Measurements from ENCODE around the gene KRT27.

Gene KRT27

DNA sequence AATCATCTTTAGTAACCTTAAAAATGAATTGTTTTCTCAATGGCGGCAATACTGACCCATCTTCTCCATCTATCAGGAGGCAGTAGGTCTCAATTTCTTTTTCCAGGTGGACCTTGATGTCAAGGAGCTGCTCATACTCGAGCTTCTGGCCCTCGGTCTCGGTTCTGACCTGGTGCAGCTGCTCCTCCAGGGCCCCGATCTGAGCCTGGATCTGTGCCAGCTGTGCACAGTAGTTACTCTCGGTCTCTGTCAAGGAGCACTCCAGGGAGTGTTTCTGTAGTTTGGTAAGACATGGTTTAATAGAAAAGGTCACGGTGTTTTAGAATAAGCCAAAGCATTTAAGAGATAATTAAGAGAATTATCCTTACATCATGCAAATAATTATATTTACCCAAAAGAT is 4.9 kb downstream of the KRT27 start (continued):
- TF ChIP-seq ZNF565 (CRISPR knock-in tag; conservative IDR thresholded peaks at IDR 0.05; ENCODE audit: low read depth) (no peak), TOX (CRISPR knock-in tag; IDR thresholded peaks at IDR 0.05; ENCODE audit: borderline replicate concordance) (no peak)

DNA sequence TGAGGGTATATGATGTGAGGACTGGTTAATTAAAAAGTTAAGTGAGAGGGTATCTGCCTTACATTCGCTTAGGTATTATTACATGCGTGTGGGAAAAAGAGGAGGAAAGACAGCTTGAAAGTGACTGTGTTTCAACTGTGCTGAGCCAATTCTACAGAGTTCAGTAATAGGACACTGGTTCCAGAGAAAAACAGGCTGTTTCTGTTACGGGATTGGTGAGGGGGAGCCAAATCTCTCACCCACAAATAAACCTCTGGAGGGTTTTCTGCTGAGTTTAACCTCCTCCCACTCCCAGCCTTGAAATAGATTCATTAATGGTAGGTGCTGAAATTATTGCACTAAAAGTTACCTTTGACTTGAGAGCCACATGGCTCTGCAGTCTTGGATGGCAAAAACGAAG is 6.4 kb downstream of the KRT27 start:
- no peak for ATAC-seq
- no peak for TF ChIP-seq ISL1 (CRISPR knock-in tag; IDR thresholded peaks at IDR 0.05)
- TF ChIP-seq, protein P1, sequence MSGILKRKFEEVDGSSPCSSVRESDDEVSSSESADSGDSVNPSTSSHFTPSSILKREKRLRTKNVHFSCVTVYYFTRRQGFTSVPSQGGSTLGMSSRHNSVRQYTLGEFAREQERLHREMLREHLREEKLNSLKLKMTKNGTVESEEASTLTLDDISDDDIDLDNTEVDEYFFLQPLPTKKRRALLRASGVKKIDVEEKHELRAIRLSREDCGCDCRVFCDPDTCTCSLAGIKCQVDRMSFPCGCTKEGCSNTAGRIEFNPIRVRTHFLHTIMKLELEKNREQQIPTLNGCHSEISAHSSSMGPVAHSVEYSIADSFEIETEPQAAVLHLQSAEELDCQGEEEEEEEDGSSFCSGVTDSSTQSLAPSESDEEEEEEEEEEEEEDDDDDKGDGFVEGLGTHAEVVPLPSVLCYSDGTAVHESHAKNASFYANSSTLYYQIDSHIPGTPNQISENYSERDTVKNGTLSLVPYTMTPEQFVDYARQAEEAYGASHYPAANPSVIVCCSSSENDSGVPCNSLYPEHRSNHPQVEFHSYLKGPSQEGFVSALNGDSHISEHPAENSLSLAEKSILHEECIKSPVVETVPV (CRISPR knock-in tag; IDR thresholded peaks at IDR 0.05): no peak
- no peak for TF ChIP-seq OSR1 (CRISPR knock-in tag; IDR thresholded peaks at IDR 0.05)

DNA sequence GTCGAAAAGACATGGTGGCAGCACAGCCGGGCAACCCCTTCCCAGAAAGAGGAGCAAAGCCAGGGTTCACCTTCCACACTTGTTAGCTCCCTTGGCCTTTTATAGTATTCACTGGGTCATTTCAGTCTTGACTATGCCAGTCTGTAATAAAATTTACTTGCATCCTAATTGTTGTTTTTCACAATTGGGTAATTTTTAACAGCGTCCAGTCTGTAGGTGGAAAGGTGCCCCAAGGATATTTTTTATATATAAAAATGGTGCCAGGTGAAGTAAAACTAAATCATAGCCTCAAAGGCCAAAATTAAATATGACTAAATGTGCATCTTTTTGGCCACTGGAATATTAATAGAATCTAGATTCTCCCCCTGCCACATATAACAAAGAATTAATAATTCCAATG is 10.2 kb downstream of the KRT27 start, which contains the start of gene KRT26:
KRT26 (minus strand) TSS at position 101 of the 400 bp plus-strand sequence; CDS start at position 13, 88 bp downstream.
- TF ChIP-seq ZNF70 (CRISPR knock-in tag; IDR thresholded peaks at IDR 0.05) (no peak), ZNF565 (CRISPR knock-in tag; conservative IDR thresholded peaks at IDR 0.05; ENCODE audit: low read depth) (no peak)
- TF ChIP-seq, protein P2, sequence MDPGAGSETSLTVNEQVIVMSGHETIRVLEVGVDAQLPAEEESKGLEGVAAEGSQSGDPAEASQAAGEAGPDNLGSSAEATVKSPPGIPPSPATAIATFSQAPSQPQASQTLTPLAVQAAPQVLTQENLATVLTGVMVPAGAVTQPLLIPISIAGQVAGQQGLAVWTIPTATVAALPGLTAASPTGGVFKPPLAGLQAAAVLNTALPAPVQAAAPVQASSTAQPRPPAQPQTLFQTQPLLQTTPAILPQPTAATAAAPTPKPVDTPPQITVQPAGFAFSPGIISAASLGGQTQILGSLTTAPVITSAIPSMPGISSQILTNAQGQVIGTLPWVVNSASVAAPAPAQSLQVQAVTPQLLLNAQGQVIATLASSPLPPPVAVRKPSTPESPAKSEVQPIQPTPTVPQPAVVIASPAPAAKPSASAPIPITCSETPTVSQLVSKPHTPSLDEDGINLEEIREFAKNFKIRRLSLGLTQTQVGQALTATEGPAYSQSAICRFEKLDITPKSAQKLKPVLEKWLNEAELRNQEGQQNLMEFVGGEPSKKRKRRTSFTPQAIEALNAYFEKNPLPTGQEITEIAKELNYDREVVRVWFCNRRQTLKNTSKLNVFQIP (CRISPR knock-in tag; IDR thresholded peaks at IDR 0.05; ENCODE audit: borderline replicate concordance, low read depth): no peak
- ATAC-seq: no peak

DNA sequence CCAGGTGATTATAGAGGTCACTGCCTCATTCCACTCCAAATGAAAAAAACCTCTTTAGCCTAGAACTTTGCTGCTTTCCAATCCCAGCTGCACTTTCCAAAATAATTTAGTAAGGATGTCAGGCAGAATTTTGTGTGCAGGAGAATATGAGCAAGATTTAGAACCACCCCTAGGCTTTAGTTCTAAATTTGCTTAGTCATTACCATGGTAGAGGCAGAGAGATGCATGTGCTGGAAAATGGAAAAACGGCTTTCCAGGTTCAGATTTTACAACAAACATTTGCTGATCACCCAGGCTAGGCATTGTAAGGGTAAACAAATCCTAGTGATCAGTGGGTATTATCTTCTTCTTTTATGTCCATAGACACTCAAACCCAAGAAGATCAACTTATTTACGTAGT is 16.7 kb downstream of the KRT27 start:
- ATAC-seq: no peak
- TF ChIP-seq CSDC2 (CRISPR knock-in tag; IDR thresholded peaks at IDR 0.05) (no peak), BACH2 (CRISPR knock-in tag; IDR thresholded peaks at IDR 0.05; ENCODE audit: borderline replicate concordance) (no peak), GLIS3 (CRISPR knock-in tag; IDR thresholded peaks at IDR 0.05) (no peak), ZFP30 (CRISPR knock-in tag; IDR thresholded peaks at IDR 0.05) (no peak), ZNF8 (CRISPR knock-in tag; IDR thresholded peaks at IDR 0.05) (no peak), SNAI2 (CRISPR knock-in tag; IDR thresholded peaks at IDR 0.05) (no peak), OSR1 (CRISPR knock-in tag; IDR thresholded peaks at IDR 0.05) (no peak), RARB (CRISPR knock-in tag; IDR thresholded peaks at IDR 0.05) (no peak), ZNF565 (CRISPR knock-in tag; conservative IDR thresholded peaks at IDR 0.05; ENCODE audit: low read depth) (no peak), ZNF70 (CRISPR knock-in tag; IDR thresholded peaks at IDR 0.05) (no peak), PPARA (CRISPR knock-in tag; IDR thresholded peaks at IDR 0.05; ENCODE audit: borderline replicate concordance) (no peak), TOX (CRISPR knock-in tag; IDR thresholded peaks at IDR 0.05; ENCODE audit: borderline replicate concordance) (no peak), ESRRG (CRISPR knock-in tag; IDR thresholded peaks at IDR 0.05) (no peak), ARNTL (CRISPR knock-in tag; IDR thresholded peaks at IDR 0.05; ENCODE audit: borderline replicate concordance, low read depth) (no peak), ZC3H10 (CRISPR knock-in tag; IDR thresholded peaks at IDR 0.05) (no peak)
- TF ChIP-seq, protein P3, sequence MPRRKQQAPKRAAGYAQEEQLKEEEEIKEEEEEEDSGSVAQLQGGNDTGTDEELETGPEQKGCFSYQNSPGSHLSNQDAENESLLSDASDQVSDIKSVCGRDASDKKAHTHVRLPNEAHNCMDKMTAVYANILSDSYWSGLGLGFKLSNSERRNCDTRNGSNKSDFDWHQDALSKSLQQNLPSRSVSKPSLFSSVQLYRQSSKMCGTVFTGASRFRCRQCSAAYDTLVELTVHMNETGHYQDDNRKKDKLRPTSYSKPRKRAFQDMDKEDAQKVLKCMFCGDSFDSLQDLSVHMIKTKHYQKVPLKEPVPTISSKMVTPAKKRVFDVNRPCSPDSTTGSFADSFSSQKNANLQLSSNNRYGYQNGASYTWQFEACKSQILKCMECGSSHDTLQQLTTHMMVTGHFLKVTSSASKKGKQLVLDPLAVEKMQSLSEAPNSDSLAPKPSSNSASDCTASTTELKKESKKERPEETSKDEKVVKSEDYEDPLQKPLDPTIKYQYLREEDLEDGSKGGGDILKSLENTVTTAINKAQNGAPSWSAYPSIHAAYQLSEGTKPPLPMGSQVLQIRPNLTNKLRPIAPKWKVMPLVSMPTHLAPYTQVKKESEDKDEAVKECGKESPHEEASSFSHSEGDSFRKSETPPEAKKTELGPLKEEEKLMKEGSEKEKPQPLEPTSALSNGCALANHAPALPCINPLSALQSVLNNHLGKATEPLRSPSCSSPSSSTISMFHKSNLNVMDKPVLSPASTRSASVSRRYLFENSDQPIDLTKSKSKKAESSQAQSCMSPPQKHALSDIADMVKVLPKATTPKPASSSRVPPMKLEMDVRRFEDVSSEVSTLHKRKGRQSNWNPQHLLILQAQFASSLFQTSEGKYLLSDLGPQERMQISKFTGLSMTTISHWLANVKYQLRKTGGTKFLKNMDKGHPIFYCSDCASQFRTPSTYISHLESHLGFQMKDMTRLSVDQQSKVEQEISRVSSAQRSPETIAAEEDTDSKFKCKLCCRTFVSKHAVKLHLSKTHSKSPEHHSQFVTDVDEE (CRISPR knock-in tag; IDR thresholded peaks at IDR 0.05): no peak
- TF ChIP-seq, protein P2 (CRISPR knock-in tag; IDR thresholded peaks at IDR 0.05; ENCODE audit: borderline replicate concordance, low read depth): no peak
- TF ChIP-seq, protein P4, sequence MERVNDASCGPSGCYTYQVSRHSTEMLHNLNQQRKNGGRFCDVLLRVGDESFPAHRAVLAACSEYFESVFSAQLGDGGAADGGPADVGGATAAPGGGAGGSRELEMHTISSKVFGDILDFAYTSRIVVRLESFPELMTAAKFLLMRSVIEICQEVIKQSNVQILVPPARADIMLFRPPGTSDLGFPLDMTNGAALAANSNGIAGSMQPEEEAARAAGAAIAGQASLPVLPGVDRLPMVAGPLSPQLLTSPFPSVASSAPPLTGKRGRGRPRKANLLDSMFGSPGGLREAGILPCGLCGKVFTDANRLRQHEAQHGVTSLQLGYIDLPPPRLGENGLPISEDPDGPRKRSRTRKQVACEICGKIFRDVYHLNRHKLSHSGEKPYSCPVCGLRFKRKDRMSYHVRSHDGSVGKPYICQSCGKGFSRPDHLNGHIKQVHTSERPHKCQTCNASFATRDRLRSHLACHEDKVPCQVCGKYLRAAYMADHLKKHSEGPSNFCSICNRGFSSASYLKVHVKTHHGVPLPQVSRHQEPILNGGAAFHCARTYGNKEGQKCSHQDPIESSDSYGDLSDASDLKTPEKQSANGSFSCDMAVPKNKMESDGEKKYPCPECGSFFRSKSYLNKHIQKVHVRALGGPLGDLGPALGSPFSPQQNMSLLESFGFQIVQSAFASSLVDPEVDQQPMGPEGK (CRISPR knock-in tag; IDR thresholded peaks at IDR 0.05; ENCODE audit: borderline replicate concordance): no peak
- TF ChIP-seq, protein P5, sequence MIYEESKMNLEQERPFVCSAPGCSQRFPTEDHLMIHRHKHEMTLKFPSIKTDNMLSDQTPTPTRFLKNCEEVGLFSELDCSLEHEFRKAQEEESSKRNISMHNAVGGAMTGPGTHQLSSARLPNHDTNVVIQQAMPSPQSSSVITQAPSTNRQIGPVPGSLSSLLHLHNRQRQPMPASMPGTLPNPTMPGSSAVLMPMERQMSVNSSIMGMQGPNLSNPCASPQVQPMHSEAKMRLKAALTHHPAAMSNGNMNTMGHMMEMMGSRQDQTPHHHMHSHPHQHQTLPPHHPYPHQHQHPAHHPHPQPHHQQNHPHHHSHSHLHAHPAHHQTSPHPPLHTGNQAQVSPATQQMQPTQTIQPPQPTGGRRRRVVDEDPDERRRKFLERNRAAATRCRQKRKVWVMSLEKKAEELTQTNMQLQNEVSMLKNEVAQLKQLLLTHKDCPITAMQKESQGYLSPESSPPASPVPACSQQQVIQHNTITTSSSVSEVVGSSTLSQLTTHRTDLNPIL (CRISPR knock-in tag; IDR thresholded peaks at IDR 0.05; ENCODE audit: low read depth): no peak
